ENCODE results near the gene CEP162. TPM values are rescaled to one million over a fixed set of nuclear protein-coding genes. Genes with fewer than 3 reads are reported as not detected.

CEP162 gene
- total and polyA plus RNA-seq, 2 donors (not counting 1 experiment from before 2014, with no cell fraction given) = 3.7 to 7.4 TPM

- Histone ChIP-seq H3K4me3 (replicated peaks in 1 of 4; ENCODE audit: control extremely low read depth in 1 of 4, insufficient read depth in 1 of 4, low read depth in 3 of 4, low read length in 4 of 4) (no peak overlapping the region), H2AFZ (ENCODE audit: low read length) (no peak overlapping the region), H3K36me3 (ENCODE audit: control insufficient read depth, insufficient read depth, low read length) (no peaks in the 10 kb centered on the region), H3K27ac (ENCODE audit: insufficient read depth, low read length) (no peak overlapping the region), H3K9me3 (ENCODE audit: control insufficient read depth, insufficient read depth, low read depth, low read length) (no peaks in the 10 kb centered on the region), H3K9ac (ENCODE audit: insufficient read depth, low read length) (no peak overlapping the region), H3K79me2 (ENCODE audit: control insufficient read depth, insufficient read depth, low read length) (no peaks in the 10 kb centered on the region), H3K4me1 (ENCODE audit: control insufficient read depth, extremely low read depth, insufficient read depth, low read length) (no peaks in the 10 kb centered on the region), H3K4me2 (ENCODE audit: extremely low read depth, insufficient read depth, low read length) (no peak overlapping the region), H3K27me3 (ENCODE audit: control insufficient read depth, insufficient read depth, low read length) (no peaks in the 10 kb centered on the region), H4K20me1 (ENCODE audit: control insufficient read depth, extremely low read depth, insufficient read depth, low read length) (no peaks in the 10 kb centered on the region)
- TF ChIP-seq CTCF (conservative IDR thresholded peaks at IDR 0.05 in 1 of 2, IDR thresholded peaks at IDR 0.05 in 1 of 2; ENCODE audit: low read depth in 1 of 2, low read length in 2 of 2) (no peak), EZH2 (IDR thresholded peaks at IDR 0.05; ENCODE audit: low read length, missing control alignments) (no peak)
- no peak for DNase-seq (ENCODE audit: low read depth in 2 of 2)
Observed at GRCh38 chr6:84095156-84095555, 132.3 kb downstream of the CEP162 start.

- Histone ChIP-seq H3K9ac (ENCODE audit: insufficient read depth, low read length) (no peak overlapping the region), H3K4me2 (ENCODE audit: extremely low read depth, insufficient read depth, low read length) (no peak overlapping the region), H3K4me3 (replicated peaks in 1 of 4; ENCODE audit: control extremely low read depth in 1 of 4, insufficient read depth in 1 of 4, low read depth in 3 of 4, low read length in 4 of 4) (no peak overlapping the region), H3K9me3 (ENCODE audit: control insufficient read depth, insufficient read depth, low read depth, low read length) (no peaks in the 10 kb centered on the region), H4K20me1 (ENCODE audit: control insufficient read depth, extremely low read depth, insufficient read depth, low read length) (no peaks in the 10 kb centered on the region), H2AFZ (ENCODE audit: low read length) (no peak overlapping the region), H3K27ac (ENCODE audit: insufficient read depth, low read length) (no peak overlapping the region), H3K4me1 (ENCODE audit: control insufficient read depth, extremely low read depth, insufficient read depth, low read length) (no peaks in the 10 kb centered on the region), H3K27me3 (ENCODE audit: control insufficient read depth, insufficient read depth, low read length) (no peaks in the 10 kb centered on the region), H3K79me2 (ENCODE audit: control insufficient read depth, insufficient read depth, low read length) (no peaks in the 10 kb centered on the region), H3K36me3 (ENCODE audit: control insufficient read depth, insufficient read depth, low read length) (no peaks in the 10 kb centered on the region)
- DNase-seq (ENCODE audit: low read depth in 2 of 2) = peak in 1 of 2 donors; percentile 62
- TF ChIP-seq CTCF (conservative IDR thresholded peaks at IDR 0.05 in 1 of 2, IDR thresholded peaks at IDR 0.05 in 1 of 2; ENCODE audit: low read depth in 1 of 2, low read length in 2 of 2) (no peak), EZH2 (IDR thresholded peaks at IDR 0.05; ENCODE audit: low read length, missing control alignments) (no peak)
Observed at GRCh38 chr6:84093441-84094435, 133.7 kb downstream of the CEP162 start.

- Histone ChIP-seq H4K20me1 (ENCODE audit: control insufficient read depth, extremely low read depth, insufficient read depth, low read length) (no peaks in the 10 kb centered on the region), H3K27ac (ENCODE audit: insufficient read depth, low read length) (no peak overlapping the region), H3K4me2 (ENCODE audit: extremely low read depth, insufficient read depth, low read length) (no peak overlapping the region), H3K9ac (ENCODE audit: insufficient read depth, low read length) (no peak overlapping the region), H3K36me3 (ENCODE audit: control insufficient read depth, insufficient read depth, low read length) (no peaks in the 10 kb centered on the region), H3K4me3 (replicated peaks in 1 of 4; ENCODE audit: control extremely low read depth in 1 of 4, insufficient read depth in 1 of 4, low read depth in 3 of 4, low read length in 4 of 4) (no peak overlapping the region), H3K9me3 (ENCODE audit: control insufficient read depth, insufficient read depth, low read depth, low read length) (no peaks in the 10 kb centered on the region), H3K79me2 (ENCODE audit: control insufficient read depth, insufficient read depth, low read length) (no peaks in the 10 kb centered on the region), H3K27me3 (ENCODE audit: control insufficient read depth, insufficient read depth, low read length) (no peaks in the 10 kb centered on the region), H2AFZ (ENCODE audit: low read length) (no peak overlapping the region), H3K4me1 (ENCODE audit: control insufficient read depth, extremely low read depth, insufficient read depth, low read length) (no peaks in the 10 kb centered on the region)
- no peak for TF ChIP-seq CTCF (conservative IDR thresholded peaks at IDR 0.05 in 1 of 2, IDR thresholded peaks at IDR 0.05 in 1 of 2; ENCODE audit: low read depth in 1 of 2, low read length in 2 of 2)
- no peak for TF ChIP-seq EZH2 (IDR thresholded peaks at IDR 0.05; ENCODE audit: low read length, missing control alignments)
- no peak for DNase-seq (ENCODE audit: low read depth in 2 of 2)
Observed at GRCh38 chr6:84089552-84089951, 137.9 kb downstream of the CEP162 start.

Data from fibroblast of lung (primary cell).